ENCODE measurements around the gene TESK1.

DNA sequence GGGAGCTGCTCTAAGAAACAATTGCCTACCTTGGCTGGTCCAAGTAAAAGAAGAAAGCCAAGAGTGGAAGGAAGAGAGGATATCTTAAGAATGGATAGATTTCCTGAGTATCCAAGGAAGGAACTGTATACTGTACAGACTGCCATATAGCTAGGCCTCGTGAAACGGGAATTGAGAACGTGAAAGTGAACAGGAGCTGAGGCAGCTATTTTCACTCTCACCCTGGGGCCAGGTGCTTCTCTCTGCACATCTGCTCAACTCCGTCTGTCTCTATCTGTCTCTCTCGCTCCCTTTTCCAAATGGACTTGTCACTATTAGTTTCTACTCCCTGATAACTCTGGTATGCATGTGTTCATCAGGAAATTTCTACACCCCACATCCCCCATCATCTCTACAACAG, 35.9 kb upstream of the TESK1 start:
- TF ChIP-seq, protein P1, sequence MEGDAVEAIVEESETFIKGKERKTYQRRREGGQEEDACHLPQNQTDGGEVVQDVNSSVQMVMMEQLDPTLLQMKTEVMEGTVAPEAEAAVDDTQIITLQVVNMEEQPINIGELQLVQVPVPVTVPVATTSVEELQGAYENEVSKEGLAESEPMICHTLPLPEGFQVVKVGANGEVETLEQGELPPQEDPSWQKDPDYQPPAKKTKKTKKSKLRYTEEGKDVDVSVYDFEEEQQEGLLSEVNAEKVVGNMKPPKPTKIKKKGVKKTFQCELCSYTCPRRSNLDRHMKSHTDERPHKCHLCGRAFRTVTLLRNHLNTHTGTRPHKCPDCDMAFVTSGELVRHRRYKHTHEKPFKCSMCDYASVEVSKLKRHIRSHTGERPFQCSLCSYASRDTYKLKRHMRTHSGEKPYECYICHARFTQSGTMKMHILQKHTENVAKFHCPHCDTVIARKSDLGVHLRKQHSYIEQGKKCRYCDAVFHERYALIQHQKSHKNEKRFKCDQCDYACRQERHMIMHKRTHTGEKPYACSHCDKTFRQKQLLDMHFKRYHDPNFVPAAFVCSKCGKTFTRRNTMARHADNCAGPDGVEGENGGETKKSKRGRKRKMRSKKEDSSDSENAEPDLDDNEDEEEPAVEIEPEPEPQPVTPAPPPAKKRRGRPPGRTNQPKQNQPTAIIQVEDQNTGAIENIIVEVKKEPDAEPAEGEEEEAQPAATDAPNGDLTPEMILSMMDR (conservative IDR thresholded peaks at IDR 0.05; ENCODE audit: low read depth, low read length), result no peak
- TF ChIP-seq EZH2 (IDR thresholded peaks at IDR 0.05; ENCODE audit: borderline replicate concordance, low read depth, low read length, poor library complexity, severe bottlenecking), result no peak
